ENCODE results near the gene PPP1R10.

- no peak for TF ChIP-seq GATA2 (IDR thresholded peaks at IDR 0.05; ENCODE audit: low read depth, low read length)
- TF ChIP-seq GATA3 (IDR thresholded peaks at IDR 0.05; ENCODE audit: low read depth, low read length) = no peak
Observed at GRCh38 chr6:30618270-30618797, 1.3 kb upstream of the PPP1R10 start.

Measured in SH-SY5Y (cell line).